PFSK-1 (cell line): ENCODE results near the gene ZNF687.
A peak's percentile ranks its signal among the peaks of the same experiment; 100 is the strongest.

Experiments used
- FOXP2 ChIP-seq: optimal IDR thresholded peaks from 2 replicates; pipeline ENCODE3; 2011; ENCODE audit warnings: borderline replicate concordance, control low read depth, inconsistent platforms; ENCODE audit not compliant: insufficient read depth; ENCODE audit errors: extremely low read length, extremely low read depth
- POLR2AphosphoS5 ChIP-seq: IDR thresholded peaks from 2 replicates; pipeline ENCODE4 v1.6.1; 2012; ENCODE audit warnings: low read depth, mild to moderate bottlenecking, control low read depth, low read length, moderate library complexity

GRCh38 chr1:151287767-151288500 lies 5.8 kb downstream of the ZNF687 start:
- 0 out of 2 replicates have a peak, but pooled peaks have one; percentile 8 for TF ChIP-seq POLR2AphosphoS5
- no peak for TF ChIP-seq FOXP2
